ENCODE results near the gene CNOT11.

- TF ChIP-seq POLR2A (IDR thresholded peaks at IDR 0.05; ENCODE audit: control extremely low read depth in 1 of 2, low read depth in 2 of 2, low read length in 2 of 2) (no peak), JUND (IDR thresholded peaks at IDR 0.05; ENCODE audit: low read length) (no peak), CTCF (IDR thresholded peaks at IDR 0.05; ENCODE audit: control extremely low read depth in 1 of 3, insufficient read depth in 1 of 3, low read depth in 1 of 3, low read length in 3 of 3) (no peak), POLR2AphosphoS5 (IDR thresholded peaks at IDR 0.05; ENCODE audit: low read depth, low read length) (no peak)
These were observed 52.9 kb downstream of the CNOT11 start for GRCh38 chr2:101305492-101306078.
